Ovary (tissue), 9 donors: Measurements from ENCODE around the gene SULT2A1. TPM values are rescaled to one million over a fixed set of nuclear protein-coding genes. Genes with fewer than 3 reads are reported as not detected.

Source experiments
- DNase-seq, 5 donors: peaks; one replicate each; pipeline ENCODE4 v3.0.0-alpha.2; 2019 to 2020
- H3K27ac ChIP-seq, 2 donors: fragments of 200-600 bp; one replicate each; pipeline versions ENCODE4 v1.5.1 to v1.8.0; 2019 to 2022
- H3K27me3 ChIP-seq: fragments of 200-600 bp; one replicate; pipeline ENCODE4 v1.8.0; 2022
- H3K36me3 ChIP-seq: fragments of 200-600 bp; sonication (generic); one replicate; pipeline ENCODE4 v1.5.1; 2019
- H3K4me1 ChIP-seq: one replicate; pipeline ENCODE4 v1.8.1; 2013; ENCODE audit warnings: mild to moderate bottlenecking, moderate library complexity; ENCODE audit not compliant: insufficient read depth
- H3K4me3 ChIP-seq: fragments of 200-600 bp; sonication (generic); one replicate; pipeline ENCODE4 v1.5.1; 2017
- H3K9me3 ChIP-seq, 2 donors: fragments of 200-600 bp in 1 of 2; sonication (generic) in 1 of 2; one replicate each; pipeline versions ENCODE4 v1.5.1 to v1.8.1; 2013 to 2019; ENCODE audit warnings: mild to moderate bottlenecking in 1 of 2, moderate library complexity in 1 of 2
- EP300 ChIP-seq: sonication (generic); formaldehyde crosslinking; IDR thresholded peaks from one replicate; pipeline ENCODE4 v1.6.1; 2017; ENCODE audit warnings: antibody characterized with exemption
- POLR2A ChIP-seq: fragments of 450-650 bp; IDR thresholded peaks from one replicate; pipeline ENCODE4 v1.6.1; 2017; ENCODE audit warnings: antibody characterized with exemption, mild to moderate bottlenecking, moderate library complexity
- WGBS, 3 donors: extraction: QIAGEN DNeasy Blood & Tissue Kit in 1 of 3; methylation state at CpG; one replicate each; pipeline versions ENCODE4 v1.1.5 to v1.1.7; 2013 to 2017; 5-methylcytosine and 5-hydroxymethylcytosine counted together
- intact Hi-C, 4 donors: fragments of 100-400 bp; cut with DNase I; formaldehyde crosslinking; loops; one replicate each; pipeline versions ENCODE4 v1.11.0 to v1.15.1; 2022 to 2023
- polyA plus RNA-seq, 2 donors: library from polyadenylated mRNA; stranded (reverse); fragments of 200-250 nt in 1 of 2; fragments of 350-450 nt in 1 of 2; fragmentation: Illumina TruSeq in 1 of 2; extraction: RNeasy Lipid Tissue Mini Kit (QIAGEN cat#74804) in 1 of 2; gene quantifications; one replicate each; pipeline ENCODE4 v1.2.3, GENCODE V29; 2013 to 2014
- total RNA-seq, 7 donors: library from RNA; depleted of rRNA in 2 of 7; stranded (reverse); fragments of >200 nt in 2 of 7; fragmentation: NEBNext Ultra II Directional in 3 of 7; extraction: Animal tissue kit (Norgen Biotek cat#: 25700) in 3 of 7; gene quantifications; one replicate each; pipeline versions ENCODE4 v1.1.0 to v1.2.4, GENCODE V29; 2016 to 2023
- TF ChIP-seq, protein P1 (sequence below), 3 donors: fragments of 450-650 bp in 2 of 3; fragments of 200-600 bp in 1 of 3; IDR thresholded peaks; one replicate each; pipeline versions ENCODE4 v1.5.1 to v1.8.0; 2016 to 2022; ENCODE audit warnings: antibody characterized with exemption in 3 of 3, mild to moderate bottlenecking in 1 of 3
- donor health status: DM: no; HTN: no; CAD: no; lungs with moderate emphysema.
- donor health status: DM: no; HTN: no; CAD: no.
- donor health status: Bipolar disorder and iron deficiency.
- donor health status: DM: yes; HTN: yes; CAD: no.
- donor health status: DM: no; HTN: no; CAD: no.
- donor health status: DM: yes; HTN: yes; CAD: no.

SULT2A1 gene
- total and polyA plus RNA-seq, 9 donors: 0.12 to 2.5 (median 0.35) TPM; not detected in 3

DNA sequence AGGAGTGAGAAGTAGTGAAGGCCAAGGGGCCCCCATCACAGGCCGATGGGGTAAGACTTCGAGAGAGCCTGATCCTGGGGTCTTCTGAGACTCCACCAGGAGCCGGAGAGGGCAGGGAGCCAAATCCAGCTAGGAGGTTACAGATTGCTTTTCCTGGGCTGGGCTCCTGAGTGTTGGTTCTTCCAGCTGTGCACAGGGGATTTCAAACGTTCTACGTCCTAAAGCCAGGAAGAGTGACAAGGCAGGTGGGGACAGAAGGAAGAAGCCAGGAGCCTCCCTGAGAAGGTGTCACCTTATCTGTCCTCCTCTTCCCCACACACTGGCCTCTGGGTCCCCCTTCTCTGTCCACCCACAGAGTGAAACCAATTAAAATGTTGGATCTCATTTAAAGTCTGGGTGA lies 43.2 kb downstream of the SULT2A1 start:
- intact Hi-C loops: no loop called here
- H3K9me3 ChIP-seq: no peaks in the 10 kb centered on the region
- H3K27ac ChIP-seq: no peak overlapping the region
- no peaks in the 10 kb centered on the region for H3K36me3 ChIP-seq
- H3K4me1 ChIP-seq: no peaks in the 10 kb centered on the region
- H3K4me3 ChIP-seq: no peak overlapping the region
- WGBS, 3 donors: 36 to 54% (median 39%) methylated on average over 5 of the region's 5 CpGs
- no peak for DNase-seq
- H3K27me3 ChIP-seq: no peaks in the 10 kb centered on the region
- no peak for TF ChIP-seq POLR2A
- TF ChIP-seq, protein P1, sequence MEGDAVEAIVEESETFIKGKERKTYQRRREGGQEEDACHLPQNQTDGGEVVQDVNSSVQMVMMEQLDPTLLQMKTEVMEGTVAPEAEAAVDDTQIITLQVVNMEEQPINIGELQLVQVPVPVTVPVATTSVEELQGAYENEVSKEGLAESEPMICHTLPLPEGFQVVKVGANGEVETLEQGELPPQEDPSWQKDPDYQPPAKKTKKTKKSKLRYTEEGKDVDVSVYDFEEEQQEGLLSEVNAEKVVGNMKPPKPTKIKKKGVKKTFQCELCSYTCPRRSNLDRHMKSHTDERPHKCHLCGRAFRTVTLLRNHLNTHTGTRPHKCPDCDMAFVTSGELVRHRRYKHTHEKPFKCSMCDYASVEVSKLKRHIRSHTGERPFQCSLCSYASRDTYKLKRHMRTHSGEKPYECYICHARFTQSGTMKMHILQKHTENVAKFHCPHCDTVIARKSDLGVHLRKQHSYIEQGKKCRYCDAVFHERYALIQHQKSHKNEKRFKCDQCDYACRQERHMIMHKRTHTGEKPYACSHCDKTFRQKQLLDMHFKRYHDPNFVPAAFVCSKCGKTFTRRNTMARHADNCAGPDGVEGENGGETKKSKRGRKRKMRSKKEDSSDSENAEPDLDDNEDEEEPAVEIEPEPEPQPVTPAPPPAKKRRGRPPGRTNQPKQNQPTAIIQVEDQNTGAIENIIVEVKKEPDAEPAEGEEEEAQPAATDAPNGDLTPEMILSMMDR (IDR thresholded peaks at IDR 0.05): no peak
- no peak for TF ChIP-seq EP300

DNA sequence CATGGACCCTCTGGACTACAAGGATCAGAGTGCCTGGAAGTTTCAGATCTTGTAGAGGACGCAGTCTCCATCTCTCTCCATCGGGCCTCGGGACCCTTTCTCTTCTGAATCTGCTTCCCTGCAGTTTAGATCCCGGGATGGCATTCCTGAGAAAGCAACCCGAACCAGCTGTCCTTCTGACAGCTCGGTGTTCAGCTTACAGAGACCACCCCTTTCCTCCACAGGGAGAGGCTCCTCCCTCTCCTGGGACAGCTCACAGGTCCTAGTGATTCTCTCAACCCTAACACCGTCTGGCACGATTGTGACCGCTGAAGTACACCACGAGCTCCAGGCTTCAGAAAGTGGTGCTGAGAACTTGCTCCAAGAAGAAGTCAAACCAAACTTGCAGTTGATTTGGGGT lies 46.2 kb downstream of the SULT2A1 start:
- Histone ChIP-seq H3K4me1 (no peaks in the 10 kb centered on the region), H3K27ac (no peak overlapping the region), H3K9me3 (no peaks in the 10 kb centered on the region), H3K36me3 (no peaks in the 10 kb centered on the region), H3K4me3 (no peak overlapping the region), H3K27me3 (no peaks in the 10 kb centered on the region)
- TF ChIP-seq EP300 (no peak), POLR2A (no peak)
- TF ChIP-seq, protein P1 (IDR thresholded peaks at IDR 0.05): no peak
- DNase-seq: no peak
- intact Hi-C loops: no loop called here
- WGBS, 3 donors: 5 to 16% (median 8%) methylated on average over 10 of the region's 10 CpGs

DNA sequence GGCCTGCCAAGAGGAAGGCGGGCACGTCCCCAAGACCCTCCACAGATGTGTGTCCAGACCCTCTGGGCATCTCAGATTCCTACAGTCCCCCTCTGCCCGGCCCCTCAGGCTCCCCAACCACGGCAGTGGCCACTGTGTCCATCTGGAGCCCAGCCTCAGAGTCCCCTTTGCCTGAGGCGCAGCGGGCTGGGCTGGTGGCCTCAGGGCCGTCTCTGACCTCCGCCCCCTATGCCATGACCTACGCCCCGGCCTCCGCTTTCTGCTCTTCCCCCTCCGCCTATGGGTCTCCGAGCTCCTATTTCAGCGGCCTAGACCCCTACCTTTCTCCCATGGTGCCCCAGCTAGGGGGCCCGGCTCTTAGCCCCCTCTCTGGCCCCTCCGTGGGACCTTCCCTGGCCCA lies 46.7 kb downstream of the SULT2A1 start:
- Histone ChIP-seq H3K4me1 (no peaks in the 10 kb centered on the region), H3K9me3 (no peaks in the 10 kb centered on the region), H3K36me3 (no peaks in the 10 kb centered on the region), H3K27ac (no peak overlapping the region), H3K4me3 (no peak overlapping the region), H3K27me3 (no peaks in the 10 kb centered on the region)
- DNase-seq: no peak
- TF ChIP-seq, protein P1 (IDR thresholded peaks at IDR 0.05): no peak
- TF ChIP-seq EP300 (no peak), POLR2A (no peak)
- intact Hi-C loops: no loop called here
- 51 to 62% (median 54%) methylated on average over 16 of the region's 16 CpGs for WGBS, 3 donors

DNA sequence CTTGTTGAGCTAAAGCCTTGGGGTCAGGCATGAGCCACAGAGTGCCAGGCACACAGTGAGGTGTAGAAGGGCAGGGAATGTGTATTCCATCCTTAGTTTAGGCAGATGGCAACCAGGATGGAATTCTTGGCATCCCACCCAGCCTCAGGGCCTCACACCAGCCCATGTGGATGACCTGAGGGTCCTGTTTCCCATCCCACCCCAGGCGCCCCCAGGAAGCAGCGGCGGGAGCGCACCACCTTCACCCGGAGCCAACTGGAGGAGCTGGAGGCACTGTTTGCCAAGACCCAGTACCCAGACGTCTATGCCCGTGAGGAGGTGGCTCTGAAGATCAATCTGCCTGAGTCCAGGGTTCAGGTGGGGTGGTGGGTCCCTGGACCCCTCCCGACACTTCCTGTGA lies 50.1 kb downstream of the SULT2A1 start:
- 67 to 71% (median 69%) methylated on average over 8 of the region's 8 CpGs for WGBS, 3 donors
- intact Hi-C loops: no loop called here
- Histone ChIP-seq H3K36me3 (no peaks in the 10 kb centered on the region), H3K27me3 (no peaks in the 10 kb centered on the region), H3K9me3 (no peaks in the 10 kb centered on the region), H3K27ac (no peak overlapping the region), H3K4me1 (no peaks in the 10 kb centered on the region), H3K4me3 (no peak overlapping the region)
- TF ChIP-seq POLR2A (no peak), EP300 (no peak)
- TF ChIP-seq, protein P1 (IDR thresholded peaks at IDR 0.05): no peak
- DNase-seq: no peak

DNA sequence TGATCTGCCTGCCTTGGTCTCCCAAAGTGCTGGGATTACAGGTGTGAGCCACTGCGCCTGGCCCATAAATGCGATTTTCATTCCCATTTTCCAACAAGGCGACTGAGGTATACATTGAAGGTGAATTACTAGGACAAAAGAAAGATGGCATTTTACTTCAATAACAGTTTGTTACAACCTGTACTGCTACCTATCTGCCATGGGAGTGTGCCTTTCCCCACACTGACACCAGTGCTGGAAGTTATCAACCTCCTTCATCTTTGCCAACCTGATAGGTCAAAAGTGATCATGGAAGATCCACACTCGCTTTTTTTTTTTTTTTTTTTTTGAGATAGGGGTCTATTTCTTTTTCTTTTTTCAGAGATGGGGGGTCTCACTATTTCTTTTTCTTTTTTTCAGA lies 53.4 kb downstream of the SULT2A1 start:
- TF ChIP-seq, protein P1 (IDR thresholded peaks at IDR 0.05): no peak
- TF ChIP-seq POLR2A: no peak
- TF ChIP-seq EP300: no peak
- no peaks in the 10 kb centered on the region for H3K27me3 ChIP-seq
- DNase-seq: no peak
- no peaks in the 10 kb centered on the region for H3K9me3 ChIP-seq
- intact Hi-C loops: no loop called here
- H3K27ac ChIP-seq: no peak overlapping the region
- WGBS, 3 donors: 80 to 92% (median 89%) methylated on average over 4 of the region's 4 CpGs
- H3K36me3 ChIP-seq: no peaks in the 10 kb centered on the region
- no peaks in the 10 kb centered on the region for H3K4me1 ChIP-seq
- H3K4me3 ChIP-seq: no peak overlapping the region
